Measurements from ENCODE around the gene SLC66A2.

The SLC66A2 gene

DNA sequence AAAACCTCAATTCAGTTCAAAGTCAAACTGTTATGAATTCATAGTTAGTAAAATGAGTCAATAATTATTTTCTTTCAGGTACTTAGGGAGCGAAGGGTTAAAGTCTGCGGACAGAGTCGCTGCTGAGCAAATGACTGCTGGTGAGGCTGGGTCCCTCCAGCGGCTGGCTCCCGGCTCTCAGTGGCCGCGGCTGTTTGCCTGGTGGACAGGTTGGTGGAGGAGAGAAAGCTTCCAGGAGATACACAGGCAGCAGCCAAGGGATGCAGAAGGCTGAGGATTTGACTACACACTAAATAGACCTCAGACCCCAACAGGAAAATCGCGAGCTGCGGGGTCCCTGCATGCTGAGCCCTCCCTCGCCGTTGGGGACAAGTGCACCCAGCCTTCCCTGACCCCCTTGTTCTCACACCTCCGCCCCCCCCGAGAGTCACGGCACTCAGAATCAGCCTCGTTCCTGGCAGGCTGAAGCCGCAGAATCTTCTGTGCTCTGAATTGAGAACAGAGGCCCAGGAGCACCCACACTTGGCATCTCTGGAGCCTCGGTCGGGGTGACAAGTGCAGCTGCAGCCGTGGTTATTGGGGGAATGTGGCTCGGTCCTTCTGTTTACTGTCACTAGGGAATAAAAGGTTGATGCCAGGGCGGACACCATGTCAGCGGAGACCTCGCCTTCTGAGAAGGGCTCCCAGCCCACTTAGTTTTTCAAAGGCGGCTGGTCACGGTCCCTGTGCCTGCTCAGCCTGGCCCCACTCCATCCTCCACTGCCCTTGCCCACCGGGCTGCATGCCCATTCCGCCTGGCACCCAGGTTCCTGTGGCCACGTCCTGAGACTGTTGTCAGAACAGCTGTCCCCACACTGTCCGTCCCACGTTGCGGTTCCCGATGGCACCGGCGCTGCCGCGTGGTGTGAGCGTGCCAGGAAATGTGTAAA is 74.0 kb downstream of the SLC66A2 start:
- ChIA-PET CTCF (no interaction called here), POLR2A (ENCODE audit: low non-redundant PET) (no interaction called here)
- TF ChIP-seq, protein P1, sequence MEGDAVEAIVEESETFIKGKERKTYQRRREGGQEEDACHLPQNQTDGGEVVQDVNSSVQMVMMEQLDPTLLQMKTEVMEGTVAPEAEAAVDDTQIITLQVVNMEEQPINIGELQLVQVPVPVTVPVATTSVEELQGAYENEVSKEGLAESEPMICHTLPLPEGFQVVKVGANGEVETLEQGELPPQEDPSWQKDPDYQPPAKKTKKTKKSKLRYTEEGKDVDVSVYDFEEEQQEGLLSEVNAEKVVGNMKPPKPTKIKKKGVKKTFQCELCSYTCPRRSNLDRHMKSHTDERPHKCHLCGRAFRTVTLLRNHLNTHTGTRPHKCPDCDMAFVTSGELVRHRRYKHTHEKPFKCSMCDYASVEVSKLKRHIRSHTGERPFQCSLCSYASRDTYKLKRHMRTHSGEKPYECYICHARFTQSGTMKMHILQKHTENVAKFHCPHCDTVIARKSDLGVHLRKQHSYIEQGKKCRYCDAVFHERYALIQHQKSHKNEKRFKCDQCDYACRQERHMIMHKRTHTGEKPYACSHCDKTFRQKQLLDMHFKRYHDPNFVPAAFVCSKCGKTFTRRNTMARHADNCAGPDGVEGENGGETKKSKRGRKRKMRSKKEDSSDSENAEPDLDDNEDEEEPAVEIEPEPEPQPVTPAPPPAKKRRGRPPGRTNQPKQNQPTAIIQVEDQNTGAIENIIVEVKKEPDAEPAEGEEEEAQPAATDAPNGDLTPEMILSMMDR (conservative IDR thresholded peaks at IDR 0.05; ENCODE audit: low read depth) = no peak
- H3K27ac ChIP-seq = no peak overlapping the region
- DNase-seq (ENCODE audit: low spot score) = no peak

DNA sequence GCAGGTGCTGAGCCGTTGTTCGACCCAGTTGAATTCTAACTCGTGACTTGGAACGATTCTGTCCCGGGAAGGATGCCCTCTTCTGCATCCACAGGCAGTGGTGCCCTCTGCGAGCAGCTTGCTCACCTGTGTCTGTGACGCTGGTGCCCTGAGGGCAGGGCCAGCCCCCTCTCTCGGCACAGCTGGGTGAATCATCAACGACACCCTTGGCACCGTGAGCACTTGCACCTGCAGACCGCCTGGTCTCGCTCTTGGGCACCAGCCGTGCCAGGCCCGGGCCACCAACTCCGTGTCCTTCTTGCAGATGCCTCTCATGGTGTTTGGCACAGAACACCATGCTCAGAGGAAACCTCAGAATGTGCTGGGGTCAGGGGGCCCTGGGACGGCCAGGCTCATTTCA is 75.0 kb downstream of the SLC66A2 start:
- CTCF ChIA-PET = no interaction called here
- TF ChIP-seq, protein P1 (conservative IDR thresholded peaks at IDR 0.05; ENCODE audit: low read depth) = no peak
- DNase-seq (ENCODE audit: low spot score) = peak; percentile 16
- POLR2A ChIA-PET (ENCODE audit: low non-redundant PET) = no interaction called here
- H3K27ac ChIP-seq = peak overlapping the region; percentile 50

DNA sequence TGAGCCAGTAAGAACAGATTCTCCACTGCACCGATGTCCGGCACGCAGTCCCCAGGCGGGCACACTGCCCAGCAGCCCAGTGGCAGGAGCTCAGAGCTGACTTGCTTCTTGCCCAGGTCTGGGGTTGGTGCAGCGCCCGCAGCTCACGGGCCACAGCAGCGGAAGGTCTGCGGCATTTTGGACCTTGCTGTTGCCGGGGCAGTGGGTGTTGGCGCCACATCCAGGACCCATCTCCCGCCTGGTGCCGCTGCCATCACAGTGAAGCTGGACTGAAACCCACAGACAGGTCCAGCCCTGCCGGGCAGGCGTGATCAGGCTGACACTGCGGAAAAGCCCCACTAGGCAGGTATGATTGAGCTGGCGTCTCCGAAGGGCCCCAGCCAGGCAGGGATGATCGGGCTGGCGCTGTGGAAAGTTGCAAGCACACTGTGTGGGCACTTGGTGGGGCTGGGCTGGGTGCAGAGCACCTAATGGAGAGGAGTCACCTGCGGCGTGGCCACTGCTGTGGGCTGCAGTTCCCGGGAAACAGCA is 75.5 kb downstream of the SLC66A2 start:
- POLR2A ChIA-PET (ENCODE audit: low non-redundant PET) = no interaction called here

DNA sequence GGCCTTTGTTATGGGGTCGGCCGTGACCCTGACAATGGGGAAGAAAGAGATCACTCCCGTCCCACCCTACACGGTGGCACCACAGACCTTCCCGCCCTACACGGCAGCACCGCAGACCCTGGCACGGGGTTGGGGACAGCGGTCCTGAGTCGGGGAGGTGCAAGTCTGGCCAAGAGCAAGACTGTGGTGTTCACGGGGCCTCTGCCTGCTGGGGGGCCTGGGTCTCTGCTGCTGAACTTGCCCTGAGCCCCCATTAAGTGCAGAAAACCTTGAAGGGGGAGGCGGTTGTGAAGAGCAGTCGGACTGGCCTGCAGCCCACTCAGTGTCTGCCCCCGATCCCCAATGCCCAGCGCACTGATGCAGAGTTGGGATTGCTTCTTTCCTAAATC is 75.9 kb downstream of the SLC66A2 start:
- CTCF ChIA-PET = no interaction called here
- peak overlapping the region; percentile 50; the same call in 1 of the 2 replicates for H3K27ac ChIP-seq
- DNase-seq (ENCODE audit: low spot score) = no peak
- POLR2A ChIA-PET (ENCODE audit: low non-redundant PET) = no interaction called here
- TF ChIP-seq, protein P1 (conservative IDR thresholded peaks at IDR 0.05; ENCODE audit: low read depth) = no peak

More for the DNA sequence above, 75.5 kb downstream of the SLC66A2 start:
- TF ChIP-seq, protein P1 (conservative IDR thresholded peaks at IDR 0.05; ENCODE audit: low read depth) = no peak
- peak overlapping the region; percentile 50 for H3K27ac ChIP-seq
- DNase-seq (ENCODE audit: low spot score) = no peak
- CTCF ChIA-PET = no interaction called here

DNA sequence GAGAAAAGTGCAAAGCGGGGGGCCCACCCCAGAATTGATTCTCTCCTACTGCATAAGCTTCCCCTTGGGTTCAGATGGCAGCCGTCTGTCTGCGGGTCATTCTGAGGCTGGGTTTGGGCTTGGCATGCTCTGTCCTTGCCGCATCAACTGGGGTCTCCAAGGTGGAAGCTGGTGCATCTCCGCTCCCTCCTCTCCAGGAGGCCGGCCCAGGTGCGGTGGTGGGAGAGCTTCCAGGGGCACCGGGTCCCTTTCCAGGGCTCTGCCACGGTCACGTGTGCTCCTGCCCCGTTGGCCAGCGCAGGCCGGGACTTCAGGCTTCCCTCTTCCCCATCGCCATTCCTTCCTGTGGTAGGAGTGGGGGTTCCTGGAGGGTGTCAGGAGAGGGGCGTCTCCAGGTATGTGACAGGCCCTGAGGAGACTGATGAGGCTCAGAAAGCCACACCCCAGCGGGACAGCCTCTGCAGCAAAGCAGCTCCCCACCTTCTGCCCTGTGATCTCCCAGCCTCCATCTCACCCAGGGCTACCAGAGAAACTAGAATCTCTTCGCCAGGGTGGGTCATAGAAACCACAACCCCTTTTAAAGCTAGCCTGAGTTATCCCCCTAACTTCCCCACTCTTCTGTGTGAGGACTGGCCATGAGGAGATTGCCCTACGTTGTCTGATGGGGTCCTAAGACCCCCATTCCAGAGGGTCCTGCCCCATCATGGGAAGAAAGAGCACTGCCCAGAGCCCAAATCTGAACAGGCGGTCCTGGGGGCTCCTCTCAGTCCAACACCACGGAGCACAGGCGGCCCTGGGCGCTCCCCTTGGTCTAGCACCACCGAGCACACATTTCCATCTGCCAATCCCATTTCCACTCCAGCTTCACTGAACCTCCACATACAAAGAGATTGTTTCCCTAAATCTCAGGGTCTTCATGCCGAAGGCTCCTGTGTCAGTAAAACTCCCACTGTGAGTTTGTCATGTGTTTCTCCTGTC is 76.6 kb downstream of the SLC66A2 start:
- CTCF ChIA-PET = no interaction called here
- TF ChIP-seq, protein P1 (conservative IDR thresholded peaks at IDR 0.05; ENCODE audit: low read depth) = no peak
- no peak overlapping the region for H3K27ac ChIP-seq
- no peak for DNase-seq (ENCODE audit: low spot score)
- POLR2A ChIA-PET (ENCODE audit: low non-redundant PET) = no interaction called here
